Duodenal mucosa (tissue), 2 donors: ENCODE results near the gene REG3A.

Experiments used
- H3K27ac ChIP-seq: one replicate; pipeline ENCODE4 v1.7.0; 2013; ENCODE audit warnings: low read depth, low read length
- H3K27me3 ChIP-seq, 2 donors: one replicate each; pipeline ENCODE4 v1.7.0; 2013; ENCODE audit warnings: low read length in 2 of 2, control low read depth in 1 of 2; ENCODE audit not compliant: insufficient read depth in 2 of 2, control insufficient read depth in 1 of 2
- H3K36me3 ChIP-seq, 2 donors: one replicate each; pipeline ENCODE4 v1.7.0; 2013; ENCODE audit warnings: low read length in 2 of 2, control low read depth in 1 of 2; ENCODE audit not compliant: insufficient read depth in 2 of 2, control insufficient read depth in 1 of 2
- H3K4me1 ChIP-seq, 2 donors: one replicate each; pipeline ENCODE4 v1.7.0; 2013; ENCODE audit warnings: low read length in 2 of 2, control low read depth in 1 of 2; ENCODE audit not compliant: insufficient read depth in 2 of 2, control insufficient read depth in 1 of 2
- H3K4me3 ChIP-seq, 2 donors: one replicate each; pipeline ENCODE4 v1.7.0; 2013; ENCODE audit warnings: low read length in 2 of 2, low read depth in 1 of 2
- H3K9ac ChIP-seq, 2 donors: one replicate each; pipeline ENCODE4 v1.7.0; 2013; ENCODE audit warnings: low read length in 2 of 2, low read depth in 1 of 2
- H3K9me3 ChIP-seq, 2 donors: one replicate each; pipeline ENCODE4 v1.7.0; 2013; ENCODE audit warnings: low read length in 2 of 2, control low read depth in 1 of 2; ENCODE audit not compliant: control insufficient read depth in 1 of 2

REG3A gene

DNA sequence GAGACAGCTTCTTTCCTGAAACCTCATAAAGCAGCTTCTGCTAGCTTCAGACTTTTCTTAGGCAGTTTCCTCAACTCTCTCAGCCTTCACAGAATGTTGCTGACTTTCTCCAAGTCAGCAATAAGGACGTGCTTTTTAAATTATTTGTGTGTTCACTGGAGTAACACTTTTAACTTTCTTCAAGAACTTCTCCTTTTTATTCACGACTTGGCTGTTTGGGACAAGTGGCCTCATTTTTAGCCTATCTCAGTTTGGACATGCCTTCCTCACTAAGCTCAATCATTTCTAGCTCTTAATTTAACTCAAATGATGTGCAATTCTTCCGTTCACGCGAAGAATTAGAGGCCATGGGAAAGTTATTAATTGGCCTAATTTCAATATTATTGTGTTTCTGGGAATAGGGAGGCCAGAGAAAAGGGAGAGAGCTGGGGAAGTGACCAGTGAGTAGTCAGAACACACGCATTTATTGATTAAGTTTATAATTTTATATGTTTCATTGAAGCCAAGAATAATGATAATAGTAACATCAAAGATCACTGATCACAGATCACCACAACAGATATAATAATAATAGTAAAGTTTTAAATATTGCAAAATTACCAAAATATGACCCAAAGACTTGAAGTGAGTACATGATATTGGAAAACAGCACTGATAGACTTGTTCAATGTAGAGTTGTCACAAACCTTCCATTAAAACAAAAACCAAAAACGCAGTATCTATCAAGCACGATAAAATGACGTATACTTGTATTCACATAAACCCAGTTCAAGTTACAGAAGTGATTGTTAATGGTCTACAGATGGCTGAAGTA lies 34.4 kb downstream of the REG3A start:
- peaks cover 11% of the 10 kb centered on the region in 2 donors for H3K36me3 ChIP-seq
- H3K27me3 ChIP-seq = no peaks in the 10 kb centered on the region
- H3K27ac ChIP-seq = no peak overlapping the region
- H3K4me1 ChIP-seq = no peaks in the 10 kb centered on the region
- H3K4me3 ChIP-seq = no peak overlapping the region
- no peaks in the 10 kb centered on the region for H3K9me3 ChIP-seq
- H3K9ac ChIP-seq = no peak overlapping the region

DNA sequence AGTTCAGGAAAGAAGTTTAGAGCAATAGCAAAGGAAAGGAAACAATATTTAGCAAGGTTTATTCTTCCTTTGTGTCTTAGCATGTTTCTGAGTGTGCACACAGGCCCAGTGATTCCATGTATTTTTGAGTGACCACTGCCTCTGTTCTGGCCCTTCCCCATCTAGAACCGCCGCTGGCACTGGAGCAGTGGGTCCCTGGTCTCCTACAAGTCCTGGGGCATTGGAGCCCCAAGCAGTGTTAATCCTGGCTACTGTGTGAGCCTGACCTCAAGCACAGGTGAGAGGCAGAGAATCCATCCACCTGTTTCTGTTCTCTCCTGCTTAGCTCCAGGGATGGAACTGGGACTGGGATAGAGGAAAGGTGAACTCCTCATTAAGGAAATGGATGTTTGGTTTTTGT lies 36.9 kb downstream of the REG3A start:
- Histone ChIP-seq H3K4me3 (peak overlapping the region; percentile 81 to 83), H3K27ac (peak overlapping the region; percentile 10), H3K4me1 (no peaks in the 10 kb centered on the region), H3K9ac (peak overlapping the region; percentile 48 to 76), H3K36me3 (peaks cover 11% of the 10 kb centered on the region in 2 donors), H3K9me3 (no peaks in the 10 kb centered on the region), H3K27me3 (no peaks in the 10 kb centered on the region)

DNA sequence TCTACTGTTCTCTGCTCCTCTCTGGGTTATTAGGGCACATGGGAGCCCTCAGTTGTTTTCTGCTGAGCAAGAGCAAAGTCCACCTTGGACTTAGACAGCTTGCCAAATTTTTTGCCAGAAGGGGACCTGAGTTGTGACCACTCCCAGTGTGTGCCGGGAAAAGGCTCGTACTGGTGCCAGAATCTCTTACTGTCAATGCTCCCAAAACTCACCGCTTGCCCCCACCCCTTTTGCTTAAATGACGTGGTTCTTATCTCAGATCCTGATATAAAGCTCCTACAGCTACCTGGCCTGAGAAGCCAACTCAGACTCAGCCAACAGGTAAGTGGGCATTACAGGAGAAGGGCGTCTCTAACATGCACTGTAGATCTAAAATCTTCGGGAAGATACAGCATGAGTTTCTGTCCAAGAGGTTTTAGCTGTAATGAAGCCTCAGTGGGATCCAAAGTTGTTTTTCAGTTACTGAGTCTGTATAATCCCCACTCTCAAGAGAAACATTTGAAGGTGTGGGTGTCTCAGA lies 39.3 kb downstream of the REG3A start, which contains the start of gene REG1A:
Gene REG1A (plus strand): TSS at position 295 of the 520 bp plus-strand sequence. CDS start 374 bp downstream, outside the sequence.
- H3K4me1 ChIP-seq = peaks cover 7 to 11% of the 10 kb centered on the region in 2 donors
- H3K27me3 ChIP-seq = no peaks in the 10 kb centered on the region
- H3K4me3 ChIP-seq = peak within 1 kb of the TSS; percentile 81 to 83
- peak within 1 kb of the TSS; percentile 48 to 76 for H3K9ac ChIP-seq
- H3K27ac ChIP-seq = peak within 1 kb of the TSS; percentile 23
- H3K36me3 ChIP-seq = peaks cover 11% of the 10 kb centered on the region in 2 donors
- H3K9me3 ChIP-seq = no peaks in the 10 kb centered on the region

- Histone ChIP-seq H3K9me3 (no peaks in the 10 kb centered on the region), H3K27me3 (no peaks in the 10 kb centered on the region), H3K4me1 (peaks cover 14 to 20% of the 10 kb centered on the region in 2 donors), H3K36me3 (peaks cover 7 to 11% of the 10 kb centered on the region in 2 donors), H3K4me3 (no peak overlapping the region), H3K27ac (no peak overlapping the region), H3K9ac (no peak overlapping the region)
Measured at GRCh38 chr2:79116997-79117928, 42.3 kb downstream of the REG3A start.

GRCh38 chr2:79114797-79115494 lies 44.6 kb downstream of the REG3A start:
- no peaks in the 10 kb centered on the region for H3K36me3 ChIP-seq
- no peak overlapping the region for H3K4me3 ChIP-seq

DNA sequence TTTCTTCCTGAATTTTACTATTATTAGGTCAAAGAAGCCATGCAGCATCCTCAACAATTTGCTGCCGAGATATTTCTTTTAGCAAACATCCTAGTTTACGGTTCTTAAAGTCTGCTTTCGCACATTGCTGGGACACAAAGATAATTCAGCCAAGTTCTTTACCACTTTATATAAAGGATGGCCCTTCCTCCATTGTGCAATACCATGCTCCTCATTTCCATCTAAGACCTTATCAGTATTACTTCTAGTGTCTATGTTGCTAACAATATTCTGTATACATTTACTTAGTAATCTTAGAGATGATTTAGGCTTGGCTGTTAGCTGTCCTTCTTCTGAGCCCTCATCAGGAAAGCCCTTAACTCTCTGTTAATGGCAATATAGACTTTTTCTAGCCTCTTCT lies 47.3 kb downstream of the REG3A start:
- peaks cover 14 to 20% of the 10 kb centered on the region in 2 donors for H3K4me1 ChIP-seq
- no peak overlapping the region for H3K4me3 ChIP-seq

More at GRCh38 chr2:79114797-79115494, 44.6 kb downstream of the REG3A start:
- H3K9me3 ChIP-seq = no peaks in the 10 kb centered on the region
- H3K27ac ChIP-seq = no peak overlapping the region
- H3K27me3 ChIP-seq = no peaks in the 10 kb centered on the region
- H3K9ac ChIP-seq = no peak overlapping the region
- peaks cover 14 to 20% of the 10 kb centered on the region in 2 donors for H3K4me1 ChIP-seq

More for the DNA sequence above, 47.3 kb downstream of the REG3A start:
- no peak overlapping the region for H3K9ac ChIP-seq
- H3K36me3 ChIP-seq = no peaks in the 10 kb centered on the region
- no peak overlapping the region for H3K27ac ChIP-seq
- H3K9me3 ChIP-seq = no peaks in the 10 kb centered on the region
- no peaks in the 10 kb centered on the region for H3K27me3 ChIP-seq
